C4-2B (cell line): Measurements from ENCODE around the gene TTC21B.
"Not testable (repeated sequence)": the region's sequence is repeated elsewhere in the genome, so short reads cannot be mapped to it uniquely, and the experiment has no call there.

Experiments
- H3K27ac ChIP-seq: fragments of 450-650 bp; 2 replicates; pipeline ENCODE4 v1.5.1; 2017
- CTCF ChIP-seq: fragments of 450-650 bp; conservative IDR thresholded peaks from 2 replicates; pipeline ENCODE4 v1.5.1; 2017; ENCODE audit warnings: mild to moderate bottlenecking
- ZFX ChIP-seq: fragments of 450-650 bp; IDR thresholded peaks from 2 replicates; pipeline ENCODE4 v1.6.1; 2017

TTC21B gene

GRCh38 chr2:165953655-165954606, at the start of gene TTC21B:
TTC21B (minus strand) TSS chr2:165953776; CDS start chr2:165953705, 71 bp downstream.
- TF ChIP-seq ZFX = peak; percentile 57; the same call in 1 of the 2 replicates
- peak; percentile 78 for TF ChIP-seq CTCF
- H3K27ac ChIP-seq = peak within 1 kb of the TSS; percentile 98

- no peak overlapping the region for H3K27ac ChIP-seq
- TF ChIP-seq ZFX (no peak), CTCF (no peak)
Observed at GRCh38 chr2:166000401-166000800, 46.8 kb upstream of the TTC21B start.

- no peak overlapping the region for H3K27ac ChIP-seq
- TF ChIP-seq CTCF (no peak), ZFX (no peak)
Observed at GRCh38 chr2:165990846-165991245, 37.3 kb upstream of the TTC21B start.

DNA sequence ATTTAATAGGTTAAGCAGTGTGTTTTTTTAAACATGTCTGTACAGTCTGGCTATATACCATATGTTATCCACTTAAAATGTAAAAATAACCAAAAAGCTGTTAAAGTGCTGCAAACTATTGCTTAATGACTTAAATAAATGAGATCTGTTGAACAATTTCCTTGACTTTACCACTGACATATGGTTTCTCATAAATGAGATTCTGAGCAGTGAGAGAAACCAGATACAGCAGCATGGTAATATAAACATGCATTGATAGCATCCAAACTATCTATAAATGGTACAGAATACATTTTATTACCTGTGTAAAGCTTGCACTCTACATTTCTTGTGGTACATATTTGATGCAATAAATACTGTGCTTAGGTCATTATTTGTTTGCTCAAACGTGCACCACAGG, 36.3 kb upstream of the TTC21B start:
- TF ChIP-seq CTCF (no peak), ZFX (no peak)

DNA sequence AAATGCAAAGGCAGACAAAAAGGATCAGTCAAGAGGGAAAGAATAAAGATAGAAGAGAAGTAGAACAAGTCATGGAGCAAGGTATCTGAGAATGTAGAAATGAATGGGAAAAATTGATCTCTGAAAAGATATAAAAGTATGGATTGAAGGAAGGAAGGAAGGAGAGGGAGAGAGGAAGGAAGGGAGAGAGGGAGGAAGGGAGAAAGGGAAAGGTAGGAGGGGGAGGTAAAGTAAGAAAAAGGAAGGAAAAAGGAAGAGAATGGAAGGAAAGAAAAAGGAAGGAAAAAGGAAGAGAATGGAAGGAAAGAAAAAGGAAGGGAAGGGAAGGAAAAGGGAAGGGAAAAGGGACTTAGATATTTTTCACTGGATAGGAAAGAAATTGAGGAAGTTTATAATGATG, 31.5 kb upstream of the TTC21B start:
- no peak overlapping the region for H3K27ac ChIP-seq
- TF ChIP-seq CTCF (no peak), ZFX (no peak)

More for the DNA sequence above, 36.3 kb upstream of the TTC21B start:
- no peak overlapping the region for H3K27ac ChIP-seq

DNA sequence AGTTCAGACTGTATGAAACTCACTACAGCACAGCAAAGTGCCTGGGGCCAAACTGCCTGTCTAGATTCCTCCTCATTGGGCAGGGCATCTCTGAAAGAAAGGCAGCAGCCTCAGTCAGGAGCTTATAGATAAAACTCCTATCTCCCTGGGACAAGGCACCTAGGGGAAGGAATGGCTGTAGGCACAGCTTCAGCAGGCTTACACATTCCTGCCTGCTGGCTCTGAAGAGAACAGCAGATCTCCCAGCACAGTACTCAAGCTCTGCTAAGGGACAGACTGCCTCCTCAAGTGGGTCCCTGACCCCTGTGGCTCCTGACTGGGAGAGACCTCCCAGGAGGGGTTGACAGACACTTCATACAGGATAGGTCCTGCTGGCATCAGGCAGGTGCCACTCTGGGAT, 18.6 kb upstream of the TTC21B start:
- H3K27ac ChIP-seq = not testable (repeated sequence)

GRCh38 chr2:165970663-165971062, 17.1 kb upstream of the TTC21B start:
- TF ChIP-seq ZFX = no peak
- TF ChIP-seq CTCF = no peak
- no peak overlapping the region for H3K27ac ChIP-seq
